H1 (cell line): ENCODE measurements around the gene STRADB. TPM values are rescaled to one million over a fixed set of nuclear protein-coding genes. Genes with fewer than 3 reads are reported as not detected.

ENCODE experiments used
- CTCF ChIA-PET: fragments of 300-600 bp; sonication (Branson Sonifier 250); formaldehyde crosslinking; loops from one replicate; lab custom pipeline; 2021; ENCODE audit not compliant: partially characterized antibody; lab: Charles Lee
- POLR2A ChIA-PET: fragments of 300-600 bp; sonication (Branson Sonifier 250); formaldehyde crosslinking; loops from one replicate; lab custom pipeline; 2021; ENCODE audit warnings: inconsistent platforms; ENCODE audit not compliant: partially characterized antibody; lab: Charles Lee
- DNase-seq, 2 experiments: peaks; one replicate each; pipeline versions ENCODE4 v3.0.0 to v3.0.0-alpha.2; 2010 to 2022; ENCODE audit warnings: low spot score in 2 of 2, low read depth in 1 of 2, mixed read lengths in 1 of 2
- FAIRE-seq: peaks from 2 replicates; lab custom pipeline; 2011; peaks lifted over from hg19 to GRCh38; lab: Jason Lieb, UNC
- H2AFZ ChIP-seq: 2 replicates; pipeline ENCODE4 v1.8.1; 2012; ENCODE audit warnings: low read length, inconsistent platforms
- H2AK5ac ChIP-seq: 2 replicates; pipeline ENCODE4 v1.6.1; 2013; ENCODE audit warnings: low read depth, low read length
- H2BK120ac ChIP-seq: replicated peaks from 2 replicates; pipeline ENCODE3; 2013; ENCODE audit warnings: low read depth, low read length, inconsistent platforms
- H2BK12ac ChIP-seq: 2 replicates; pipeline ENCODE4 v1.6.1; 2013; ENCODE audit warnings: low read depth, low read length
- H2BK15ac ChIP-seq: 2 replicates; pipeline ENCODE4 v1.6.1; 2013; ENCODE audit warnings: low read length
- H2BK20ac ChIP-seq: 2 replicates; pipeline ENCODE4 v1.6.1; 2013; ENCODE audit warnings: low read length
- H2BK5ac ChIP-seq: 2 replicates; pipeline ENCODE4 v1.6.1; 2013; ENCODE audit warnings: low read depth, low read length
- H3K14ac ChIP-seq: 2 replicates; pipeline ENCODE4 v1.6.1; 2013; ENCODE audit warnings: inconsistent platforms; ENCODE audit not compliant: insufficient read length
- H3K18ac ChIP-seq: 2 replicates; pipeline ENCODE4 v1.6.1; 2013; ENCODE audit warnings: low read length; ENCODE audit errors: extremely low read depth
- H3K23ac ChIP-seq: 2 replicates; pipeline ENCODE4 v1.6.1; 2013; ENCODE audit warnings: inconsistent platforms; ENCODE audit not compliant: insufficient read length
- H3K23me2 ChIP-seq: 2 replicates; pipeline ENCODE4 v1.6.1; 2013; ENCODE audit warnings: low read depth, low read length
- H3K27ac ChIP-seq: 2 replicates; pipeline ENCODE4 v1.6.1; 2011; ENCODE audit warnings: low read depth, low read length, inconsistent platforms
- H3K27me3 ChIP-seq, 4 experiments: replicated peaks in 1 of 4; 1 replicate in 1 of 4; 2 replicates in 3 of 4; pipeline versions ENCODE4 v1.6.1 to v1.8.1; 2011 to 2013; ENCODE audit warnings: low read length in 3 of 4, mild to moderate bottlenecking in 3 of 4, inconsistent platforms in 2 of 4, mixed read lengths in 2 of 4, moderate library complexity in 1 of 4; ENCODE audit not compliant: control insufficient read depth in 3 of 4, insufficient read depth in 3 of 4; ENCODE audit errors: extremely low read depth in 1 of 4
- H3K36me3 ChIP-seq, 4 experiments: 2 replicates each; pipeline versions ENCODE4 v1.6.1 to v1.8.1; 2011 to 2013; ENCODE audit warnings: mild to moderate bottlenecking in 4 of 4, low read length in 3 of 4, moderate library complexity in 2 of 4, control low read depth in 1 of 4, inconsistent platforms in 1 of 4; ENCODE audit not compliant: insufficient read depth in 4 of 4, control insufficient read depth in 2 of 4
- H3K4ac ChIP-seq: replicated peaks from 2 replicates; pipeline ENCODE3; 2013; ENCODE audit warnings: low read length, low read depth, mixed read lengths, inconsistent platforms; ENCODE audit not compliant: insufficient read length
- H3K4me1 ChIP-seq, 4 experiments: replicated peaks in 1 of 4; 1 replicate in 1 of 4; 2 replicates in 3 of 4; pipeline versions ENCODE4 v1.6.1 to v1.8.1; 2011 to 2013; ENCODE audit warnings: low read length in 3 of 4, inconsistent platforms in 2 of 4, mixed read lengths in 1 of 4; ENCODE audit not compliant: insufficient read depth in 4 of 4, control insufficient read depth in 3 of 4
- H3K4me2 ChIP-seq, 2 experiments: 2 replicates each; pipeline versions ENCODE4 v1.6.1 to v1.8.1; 2011 to 2013; ENCODE audit warnings: low read depth in 2 of 2, low read length in 2 of 2, control low read depth in 1 of 2, inconsistent platforms in 1 of 2, mild to moderate bottlenecking in 1 of 2; ENCODE audit not compliant: insufficient read depth in 1 of 2
- H3K4me3 ChIP-seq, 4 experiments: fragments of 200-600, 300-600 bp in 1 of 4; sonication (generic), shearing (Covaris generic), sonication (Bioruptor Twin) in 1 of 4; 2 replicates each; pipeline versions ENCODE4 v1.5.1 to v1.8.1; 2011 to 2016; ENCODE audit warnings: low read length in 4 of 4, low read depth in 3 of 4, control low read depth in 2 of 4, inconsistent platforms in 2 of 4, mild to moderate bottlenecking in 2 of 4, mixed read lengths in 1 of 4, moderate library complexity in 1 of 4; ENCODE audit not compliant: insufficient read depth in 2 of 4; ENCODE audit errors: extremely low read depth in 1 of 4
- H3K56ac ChIP-seq: replicated peaks from 2 replicates; pipeline ENCODE3; 2013; ENCODE audit warnings: low read depth, mild to moderate bottlenecking, mixed read lengths, low read length, inconsistent platforms; ENCODE audit not compliant: insufficient read length
- H3K79me1 ChIP-seq: 2 replicates; pipeline ENCODE4 v1.6.1; 2013; ENCODE audit warnings: low read depth, low read length, control low read depth
- H3K79me2 ChIP-seq, 2 experiments: 2 replicates each; pipeline versions ENCODE4 v1.6.1 to v1.8.1; 2012 to 2013; ENCODE audit warnings: low read length in 2 of 2, mild to moderate bottlenecking in 2 of 2, inconsistent platforms in 1 of 2; ENCODE audit not compliant: insufficient read depth in 2 of 2, control insufficient read depth in 1 of 2
- H3K9ac ChIP-seq, 4 experiments: replicated peaks in 1 of 4; 1 replicate in 1 of 4; 2 replicates in 3 of 4; pipeline versions ENCODE4 v1.6.1 to v1.8.1; 2011 to 2013; ENCODE audit warnings: low read depth in 3 of 4, low read length in 3 of 4, control low read depth in 2 of 4, mild to moderate bottlenecking in 2 of 4, moderate library complexity in 2 of 4, inconsistent platforms in 1 of 4; ENCODE audit errors: extremely low read depth in 1 of 4
- H3K9me3 ChIP-seq, 2 experiments: 2 replicates each; pipeline versions ENCODE4 v1.6.1 to v1.8.1; 2012 to 2013; ENCODE audit warnings: mild to moderate bottlenecking in 2 of 2, moderate library complexity in 2 of 2, control low read depth in 1 of 2, inconsistent platforms in 1 of 2, low read depth in 1 of 2, low read length in 1 of 2, mixed read lengths in 1 of 2; ENCODE audit not compliant: insufficient read depth in 2 of 2
- H4K20me1 ChIP-seq, 2 experiments: replicated peaks in 1 of 2; 2 replicates each; pipeline versions ENCODE3 to v1.8.1; 2011 to 2013; ENCODE audit warnings: inconsistent platforms in 2 of 2, low read length in 2 of 2, mild to moderate bottlenecking in 1 of 2; ENCODE audit not compliant: insufficient read depth in 2 of 2, control insufficient read depth in 1 of 2
- H4K5ac ChIP-seq: 2 replicates; pipeline ENCODE4 v1.6.1; 2013; ENCODE audit warnings: low read length, low read depth, mixed read lengths, inconsistent platforms; ENCODE audit not compliant: insufficient read length
- H4K8ac ChIP-seq: 2 replicates; pipeline ENCODE4 v1.8.0; 2013; ENCODE audit warnings: mild to moderate bottlenecking, moderate library complexity, low read length, inconsistent platforms; ENCODE audit not compliant: insufficient read depth; ENCODE audit errors: extremely low read depth
- H4K91ac ChIP-seq: replicated peaks from 2 replicates; pipeline ENCODE3; 2013; ENCODE audit warnings: low read length, mixed read lengths, inconsistent platforms; ENCODE audit not compliant: insufficient read length
- ASH2L ChIP-seq: fragments of 200-600, 300-600 bp; sonication (generic); IDR thresholded peaks from one replicate; pipeline ENCODE4 v1.7.1; 2017; ENCODE audit warnings: low read length
- CEBPB ChIP-seq: IDR thresholded peaks from 2 replicates; pipeline ENCODE4 v1.6.1; 2012; ENCODE audit warnings: low read depth, low read length
- E2F6 ChIP-seq: IDR thresholded peaks from 2 replicates; pipeline ENCODE4 v1.6.1; 2012; ENCODE audit warnings: inconsistent platforms
- HDAC2 ChIP-seq, 2 experiments: fragments of 300-600 bp in 1 of 2; sonication (generic) in 1 of 2; IDR thresholded peaks; 2 replicates each; pipeline ENCODE4 v1.6.1; 2011 to 2012; ENCODE audit warnings: low read depth in 2 of 2, low read length in 2 of 2, mild to moderate bottlenecking in 2 of 2, moderate library complexity in 2 of 2, borderline replicate concordance in 1 of 2, inconsistent platforms in 1 of 2
- JUN ChIP-seq: IDR thresholded peaks from 2 replicates; pipeline ENCODE4 v1.6.1; 2011; ENCODE audit warnings: low read depth, mild to moderate bottlenecking, improper control_type of control experiment, low read length
- PHF8 ChIP-seq: fragments of 200-600 bp; sonication (generic); conservative IDR thresholded peaks from 2 replicates; pipeline ENCODE4 v1.7.1; 2012; ENCODE audit warnings: low read depth, mild to moderate bottlenecking, inconsistent platforms, low read length, moderate library complexity
- POU5F1 ChIP-seq: IDR thresholded peaks from 2 replicates; pipeline ENCODE4 v1.6.1; 2011; ENCODE audit warnings: low read depth, mild to moderate bottlenecking, low read length, moderate library complexity
- RAD21 ChIP-seq, 2 experiments: IDR thresholded peaks in 1 of 2; conservative IDR thresholded peaks in 1 of 2; 2 replicates each; pipeline ENCODE4 v1.6.1; 2011; ENCODE audit warnings: low read depth in 2 of 2, low read length in 2 of 2, improper control_type of control experiment in 1 of 2, inconsistent platforms in 1 of 2, mild to moderate bottlenecking in 1 of 2, moderate library complexity in 1 of 2
- SIRT6 ChIP-seq: IDR thresholded peaks from one replicate; pipeline ENCODE4 v1.7.1; 2012; ENCODE audit warnings: low read length, inconsistent platforms
- SIX5 ChIP-seq: IDR thresholded peaks from 2 replicates; pipeline ENCODE4 v1.6.1; 2011; ENCODE audit warnings: mild to moderate bottlenecking, low read depth, low read length
- SP1 ChIP-seq: IDR thresholded peaks from 2 replicates; pipeline ENCODE4 v1.6.1; 2011; ENCODE audit warnings: low read depth, low read length
- SUZ12 ChIP-seq: fragments of 200-600 bp; sonication (generic); IDR thresholded peaks from 2 replicates; pipeline ENCODE4 v1.6.1; 2012; ENCODE audit warnings: mild to moderate bottlenecking, inconsistent platforms, low read length, moderate library complexity, mixed read lengths
- TAF7 ChIP-seq: optimal IDR thresholded peaks from 2 replicates; pipeline ENCODE3; 2011; ENCODE audit warnings: low read depth, mild to moderate bottlenecking, inconsistent platforms, low read length, moderate library complexity, borderline replicate concordance
- WGBS, 2 experiments: shearing (Covaris generic) in 1 of 2; methylation state at CpG; one replicate each; pipeline versions ENCODE4 v1.1.6 to v1.1.7; 2013 to 2015; ENCODE audit warnings: low lambda C conversion rate in 2 of 2, mixed read lengths in 2 of 2, inconsistent platforms in 1 of 2, low coverage in 1 of 2, missing lambda C conversion rate in 1 of 2; ENCODE audit not compliant: insufficient replicate concordance in 2 of 2, insufficient coverage in 1 of 2, insufficient read length in 1 of 2; ENCODE audit errors: extremely low coverage in 1 of 2, missing lambda C conversion rate in 1 of 2; 5-methylcytosine and 5-hydroxymethylcytosine counted together
- polyA plus RNA-seq, 7 experiments: library from polyadenylated mRNA; depleted of rRNA in 3 of 7; stranded (reverse) in 5 of 7; unstranded in 2 of 7; fragments of >200 nt in 5 of 7; fragments of 200-250 nt in 2 of 7; gene quantifications; 1 replicate in 5 of 7; 2 replicates in 1 of 7; 4 replicates in 1 of 7; pipeline versions ENCODE4 v1.2.1 to v1.2.3, GENCODE V29; 2011 to 2013; ENCODE audit warnings: missing spikeins in 2 of 7, mixed read lengths in 2 of 7
- total RNA-seq: library from RNA; stranded (reverse); fragmentation: NEBNext Ultra II Directional; extraction: Animal tissue kit (Norgen Biotek cat#: 25700); gene quantifications from 2 replicates; pipeline ENCODE4 v1.2.1, GENCODE V29; 2021
- TF ChIP-seq, protein P1 (sequence below): IDR thresholded peaks from 2 replicates; pipeline ENCODE4 v1.6.1; 2012; ENCODE audit warnings: inconsistent platforms

The STRADB gene
- total and polyA plus RNA-seq, 2 of the 8 experiments (the other 6 are each of a cell fraction or from before 2014, with no cell fraction given) = 20.9 to 34.9 TPM

DNA sequence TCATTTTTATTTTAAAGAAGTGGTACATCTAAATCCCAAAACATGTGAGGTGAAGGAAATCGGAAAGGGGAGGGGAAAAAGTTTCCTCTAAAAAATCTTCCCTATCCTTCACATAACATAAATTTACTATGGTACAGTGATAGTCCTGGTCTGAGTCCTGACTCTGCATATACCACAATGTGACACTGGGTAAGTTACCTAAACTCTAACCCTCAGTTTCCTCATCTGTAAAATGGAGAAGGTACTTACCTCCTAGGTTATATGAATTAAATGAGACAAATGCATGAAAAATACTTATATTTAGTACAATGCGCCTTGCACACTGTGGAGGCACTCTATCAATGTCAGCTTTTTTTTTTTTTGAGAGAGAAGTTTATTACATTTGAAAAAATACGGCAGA lies 42.6 kb upstream of the STRADB start:
- H2AFZ ChIP-seq = no peak overlapping the region
- WGBS, 2 experiments = 86% methylated on average over 3 of the region's 3 CpGs; no CpG with 5 or more reads in 1 of the 2 experiments
- H2BK5ac ChIP-seq = no peak overlapping the region
- no peaks in the 10 kb centered on the region for H3K27me3 ChIP-seq
- no peaks in the 10 kb centered on the region for H3K79me1 ChIP-seq
- H2AK5ac ChIP-seq = no peak overlapping the region
- H3K9ac ChIP-seq = no peak overlapping the region
- H3K79me2 ChIP-seq = no peaks in the 10 kb centered on the region
- no peak overlapping the region for H3K18ac ChIP-seq
- H4K20me1 ChIP-seq = peaks cover 0 to 2% of the 10 kb centered on the region in 2 experiments
- no peak overlapping the region for H4K91ac ChIP-seq
- ChIA-PET POLR2A (no interaction called here), CTCF (no interaction called here)
- H3K4me3 ChIP-seq = no peak overlapping the region
- no peaks in the 10 kb centered on the region; a peak in 1 of 8 replicates for H3K36me3 ChIP-seq
- no peak overlapping the region for H2BK20ac ChIP-seq
- no peak overlapping the region for H3K4me2 ChIP-seq
- H3K56ac ChIP-seq = no peak overlapping the region
- H3K27ac ChIP-seq = no peak overlapping the region
- no peak overlapping the region for H3K4ac ChIP-seq
- DNase-seq (no peak), FAIRE-seq (no peak)
- H2BK12ac ChIP-seq = no peak overlapping the region
- no peak overlapping the region for H3K23ac ChIP-seq
- no peak overlapping the region for H2BK15ac ChIP-seq
- H4K5ac ChIP-seq = no peak overlapping the region
- H2BK120ac ChIP-seq = no peak overlapping the region
- no peak overlapping the region for H3K14ac ChIP-seq
- H4K8ac ChIP-seq = no peak overlapping the region
- H3K9me3 ChIP-seq = no peaks in the 10 kb centered on the region
- no peaks in the 10 kb centered on the region for H3K23me2 ChIP-seq
- H3K4me1 ChIP-seq = peaks cover 0 to 2% (median 0%) of the 10 kb centered on the region in 4 experiments; a peak in 1 of 7 replicates
- no peak for TF ChIP-seq CEBPB
- no peak for TF ChIP-seq SIX5
- TF ChIP-seq E2F6 = no peak
- TF ChIP-seq RAD21 (IDR thresholded peaks at IDR 0.05 in 1 of 2, conservative IDR thresholded peaks at IDR 0.05 in 1 of 2; ENCODE audit: low read depth in 2 of 2, low read length in 2 of 2) = no peak
- no peak for TF ChIP-seq SP1
- TF ChIP-seq JUN = no peak
- no peak for TF ChIP-seq SIRT6
- TF ChIP-seq POU5F1 = no peak
- no peak for TF ChIP-seq SUZ12
- TF ChIP-seq PHF8 = no peak
- TF ChIP-seq, protein P1, sequence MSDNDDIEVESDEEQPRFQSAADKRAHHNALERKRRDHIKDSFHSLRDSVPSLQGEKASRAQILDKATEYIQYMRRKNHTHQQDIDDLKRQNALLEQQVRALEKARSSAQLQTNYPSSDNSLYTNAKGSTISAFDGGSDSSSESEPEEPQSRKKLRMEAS = no peak
- TF ChIP-seq TAF7 = no peak
- no peak for TF ChIP-seq ASH2L
- TF ChIP-seq HDAC2 (IDR thresholded peaks at IDR 0.05; ENCODE audit: borderline replicate concordance in 1 of 2, low read depth in 2 of 2, low read length in 2 of 2) = no peak
